Airway epithelial cell (primary cell): Measurements from ENCODE around the gene CASP14. TPM values are rescaled to one million over a fixed set of nuclear protein-coding genes. Genes with fewer than 3 reads are reported as not detected.

Experiments used
- total RNA-seq: library from RNA; depleted of rRNA; stranded (reverse); fragments of >200 nt; gene quantifications from 2 replicates; pipeline ENCODE4 v1.2.3, GENCODE V29; 2015

The CASP14 gene
- total RNA-seq: 0.07 TPM in 1 of 2 replicates, not detected in the other

GRCh38 chr19:15048885-15049541 is at the start of gene CASP14:
Gene CASP14 (plus strand): TSS chr19:15049480. CDS start chr19:15052252, 2,772 bp downstream.

GRCh38 chr19:15081911-15082310 is 32.6 kb downstream of the CASP14 start, which contains the start of gene OR1I1:
Gene OR1I1 (plus strand): TSS chr19:15082211. CDS start chr19:15087066, 4,855 bp downstream.

GRCh38 chr19:15107061-15108010 is 58.1 kb downstream of the CASP14 start, which contains the start of gene SYDE1:
Gene SYDE1 (plus strand): TSS chr19:15107401. CDS start chr19:15107434, 33 bp downstream.

Other genes starting within 250 kb of the CASP14 start
- not detected in 2 replicates for gene OR7A5, start 214.3 kb upstream of the CASP14 start, total RNA-seq
- 0.09 TPM in 1 of 2 replicates, not detected in the other for gene OR7C1, start 214.3 kb upstream of the CASP14 start, total RNA-seq
- not detected in 2 replicates for gene OR7A10, start 200.6 kb upstream of the CASP14 start, total RNA-seq
- gene OR7A17, start 163.3 kb upstream of the CASP14 start, total RNA-seq: not detected in 2 replicates
- not detected in 2 replicates for gene OR7C2, start 108.0 kb upstream of the CASP14 start, total RNA-seq
- not detected in 2 replicates for gene SLC1A6, start 69.6 kb upstream of the CASP14 start, total RNA-seq
- not detected in 2 replicates for gene OR1I1, start 32.7 kb downstream of the CASP14 start, total RNA-seq
- 6.6 and 8.3 TPM in 2 replicates for gene SYDE1, start 57.9 kb downstream of the CASP14 start, total RNA-seq
- 106 and 116 TPM in 2 replicates for gene NOTCH3, start 151.5 kb downstream of the CASP14 start, total RNA-seq
- 7.6 and 9.0 TPM in 2 replicates for gene EPHX3, start 183.0 kb downstream of the CASP14 start, total RNA-seq